ENCODE results near the gene FETUB. TPM values are rescaled to one million over a fixed set of nuclear protein-coding genes. Genes with fewer than 3 reads are reported as not detected.
"Not testable (repeated sequence)": the region's sequence is repeated elsewhere in the genome, so short reads cannot be mapped to it uniquely, and the experiment has no call there.

The FETUB gene
- total and polyA plus RNA-seq, 8 donors, result not detected

- FAIRE-seq, result no peak
- Histone ChIP-seq H3K4me1 (no peaks in the 10 kb centered on the region), H3K36me3 (no peaks in the 10 kb centered on the region), H3K27me3 (no peaks in the 10 kb centered on the region), H3K4me3 (no peak overlapping the region), H3K27ac (no peak overlapping the region), H3K9me3 (no peaks in the 10 kb centered on the region)
- no peak for ATAC-seq
- intact Hi-C loops (cut with DNase I), result no loop called here
- TF ChIP-seq CTCF (IDR thresholded peaks at IDR 0.05), result no peak
- WGBS, 2 donors, result 81 to 87% methylated on average over 2 of the region's 2 CpGs
- DNase-seq, result no peak
Measured at GRCh38 chr3:186696522-186696921, 56.3 kb downstream of the FETUB start.

GRCh38 chr3:186697510-186697909, 57.3 kb downstream of the FETUB start:
- WGBS, 2 donors, result 81 to 82% methylated on average over 4 of the region's 4 CpGs
- intact Hi-C loops (cut with DNase I), result no loop called here
- Histone ChIP-seq H3K36me3 (no peaks in the 10 kb centered on the region), H3K4me1 (no peaks in the 10 kb centered on the region), H3K27me3 (no peaks in the 10 kb centered on the region), H3K9me3 (no peaks in the 10 kb centered on the region), H3K4me3 (no peak overlapping the region), H3K27ac (no peak overlapping the region)
- no peak for TF ChIP-seq CTCF (IDR thresholded peaks at IDR 0.05)
- no peak for ATAC-seq
- FAIRE-seq, result no peak
- no peak for DNase-seq

GRCh38 chr3:186700267-186700666, 60.1 kb downstream of the FETUB start:
- Histone ChIP-seq H3K36me3 (no peaks in the 10 kb centered on the region), H3K27ac (no peak overlapping the region), H3K27me3 (no peaks in the 10 kb centered on the region), H3K9me3 (no peaks in the 10 kb centered on the region), H3K4me3 (no peak overlapping the region), H3K4me1 (no peaks in the 10 kb centered on the region)
- no peak for ATAC-seq
- FAIRE-seq, result no peak
- 86 to 88% methylated on average over 3 of the region's 3 CpGs for WGBS, 2 donors
- DNase-seq, result no peak
- intact Hi-C loops (cut with DNase I), result no loop called here
- TF ChIP-seq CTCF (IDR thresholded peaks at IDR 0.05), result no peak

- intact Hi-C loops (cut with DNase I); H3K36me3 ChIP-seq; H3K4me1 ChIP-seq; ATAC-seq; DNase-seq; H3K4me3 ChIP-seq; H3K9me3 ChIP-seq; H3K27me3 ChIP-seq; H3K27ac ChIP-seq; FAIRE-seq: not testable (repeated sequence)
Measured at GRCh38 chr3:186702451-186702850, 62.3 kb downstream of the FETUB start.

Other genes starting within 250 kb of the FETUB start
- 1 to 10 TPM; 1.2 to 3.0 (median 1.8) TPM for gene CRYGS, start 96.0 kb upstream of the FETUB start, total RNA-seq
- 10 to 100 TPM; 11.0 to 16.6 TPM for gene CRYGS, start 96.0 kb upstream of the FETUB start, polyA plus RNA-seq
- 1 to 10 TPM; 3.8 to 7.4 (median 5.5) TPM for gene TBCCD1, start 73.1 kb upstream of the FETUB start, total RNA-seq
- gene TBCCD1, start 73.1 kb upstream of the FETUB start, polyA plus RNA-seq, result 1 to 10 TPM; 2.6 to 4.2 TPM
- gene DNAJB11, start 69.7 kb upstream of the FETUB start, total RNA-seq, result 10 to 100 TPM; 21.9 to 33.2 (median 30.2) TPM
- gene DNAJB11, start 69.7 kb upstream of the FETUB start, polyA plus RNA-seq, result 10 to 100 TPM; 37.1 to 52.6 TPM
- gene AHSG, start 27.3 kb upstream of the FETUB start, total RNA-seq, result 1 to 10 TPM in 1 of 6 donors, under 1 TPM in 2, not detected in 3; 0.12 to 1.8 (median 0.19) TPM
- under 1 TPM in 1 of 2 donors, not detected in 1; 0.30 TPM for gene AHSG, start 27.3 kb upstream of the FETUB start, polyA plus RNA-seq
- gene HRG, start 25.6 kb downstream of the FETUB start, total RNA-seq, result under 1 TPM in 1 of 6 donors, not detected in 5; 0.16 TPM
- gene HRG, start 25.6 kb downstream of the FETUB start, polyA plus RNA-seq, result not detected
- under 1 TPM in 2 of 6 donors, not detected in 4; 0.09 to 0.51 TPM for gene KNG1, start 77.0 kb downstream of the FETUB start, total RNA-seq
- under 1 TPM in 1 of 2 donors, not detected in 1; 0.14 TPM for gene KNG1, start 77.0 kb downstream of the FETUB start, polyA plus RNA-seq
- gene EIF4A2, start 143.2 kb downstream of the FETUB start, total RNA-seq, result 100 to 1,000 TPM; 209 to 308 (median 242) TPM
- 100 to 1,000 TPM; 276 to 402 TPM for gene EIF4A2, start 143.2 kb downstream of the FETUB start, polyA plus RNA-seq
- gene RFC4, start 166.1 kb downstream of the FETUB start, total RNA-seq, result 10 to 100 TPM in 1 of 6 donors, 1 to 10 TPM in 5; 5.1 to 11.5 (median 8.0) TPM
- gene RFC4, start 166.1 kb downstream of the FETUB start, polyA plus RNA-seq, result 10 to 100 TPM in 1 of 2 donors, 1 to 10 TPM in 1; 7.0 to 10.9 TPM
- 10 to 100 TPM in 1 of 6 donors, 1 to 10 TPM in 2, under 1 TPM in 3; 0.03 to 15.1 (median 0.72) TPM for gene ADIPOQ, start 202.3 kb downstream of the FETUB start, total RNA-seq
- 1 to 10 TPM in 1 of 2 donors, under 1 TPM in 1; 0.28 to 3.8 TPM for gene ADIPOQ, start 202.3 kb downstream of the FETUB start, polyA plus RNA-seq